Fibroblast of skin of left biceps (primary cell): ENCODE data around the gene CD320.

Experiments
- DNase-seq, 2 experiments: peaks; one replicate each; pipeline ENCODE4 v3.0.0-alpha.2; 2013; ENCODE audit warnings: low read depth in 2 of 2

The CD320 gene

DNA sequence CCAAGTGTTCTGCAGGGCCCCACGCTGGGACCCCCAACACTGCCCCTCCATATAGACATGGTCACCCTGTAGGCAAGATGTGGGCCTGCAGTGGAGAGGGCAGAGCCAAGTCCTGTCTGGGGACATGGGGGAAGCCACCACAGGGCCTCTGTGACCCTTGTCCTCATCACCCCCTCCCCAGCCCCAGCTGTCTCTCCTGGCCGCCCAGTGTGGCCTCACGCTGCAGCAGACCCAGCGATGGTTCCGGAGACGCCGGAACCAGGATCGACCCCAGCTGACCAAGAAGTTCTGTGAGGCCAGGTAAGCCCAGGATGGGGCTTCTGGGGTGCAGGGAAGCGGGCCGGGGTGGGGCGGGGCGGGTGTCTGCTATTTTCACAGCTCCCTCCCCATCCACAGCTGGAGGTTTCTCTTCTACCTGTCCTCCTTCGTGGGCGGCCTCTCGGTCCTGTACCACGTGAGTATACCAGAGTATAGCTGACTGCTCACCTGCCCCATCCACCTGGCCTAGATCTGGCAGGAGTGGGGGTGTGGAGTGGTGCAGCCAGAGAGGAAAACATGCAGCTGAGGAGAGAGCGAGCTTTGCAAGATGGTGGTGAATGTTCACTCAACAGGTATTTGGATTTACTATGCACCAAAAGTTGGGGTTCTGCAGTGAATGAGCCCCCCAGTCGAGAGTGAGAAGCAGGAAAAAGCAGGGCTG, 52.6 kb downstream of the CD320 start:
- no peak for DNase-seq

DNA sequence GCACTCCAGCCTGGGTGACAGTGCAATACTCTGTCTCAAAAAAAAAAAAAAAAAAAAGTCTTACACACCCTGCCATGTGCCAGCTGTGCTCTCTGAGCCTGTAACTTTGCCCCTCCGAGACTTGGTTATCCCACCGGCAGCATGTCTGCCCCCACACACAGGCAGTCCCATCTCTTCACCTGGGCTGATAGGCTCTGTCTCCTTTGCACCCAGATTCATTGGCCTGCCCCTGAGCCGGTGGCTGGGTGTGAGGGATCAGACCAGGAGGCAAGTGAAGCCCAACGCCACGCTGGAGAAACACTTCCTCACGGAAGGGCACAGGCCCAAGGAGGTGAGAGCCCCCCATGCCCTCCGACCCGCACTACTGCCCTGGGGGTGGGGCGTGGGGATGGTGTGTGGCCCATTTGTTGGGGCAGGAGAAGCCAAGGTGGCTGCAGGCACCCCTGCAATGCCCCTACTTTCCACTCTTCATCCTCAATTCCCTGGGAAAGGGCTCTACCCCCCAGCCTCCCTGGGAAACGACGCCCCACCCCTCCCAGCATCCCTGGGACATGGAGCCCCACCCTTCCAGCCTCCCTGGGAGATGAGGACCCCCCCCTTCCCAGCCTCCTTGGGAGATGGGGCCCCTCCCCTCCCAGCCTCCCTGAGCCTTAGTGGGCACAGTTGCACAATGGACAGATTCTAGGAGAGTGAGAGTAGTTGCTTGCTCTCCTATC, 53.7 kb downstream of the CD320 start:
- no peak for DNase-seq

DNA sequence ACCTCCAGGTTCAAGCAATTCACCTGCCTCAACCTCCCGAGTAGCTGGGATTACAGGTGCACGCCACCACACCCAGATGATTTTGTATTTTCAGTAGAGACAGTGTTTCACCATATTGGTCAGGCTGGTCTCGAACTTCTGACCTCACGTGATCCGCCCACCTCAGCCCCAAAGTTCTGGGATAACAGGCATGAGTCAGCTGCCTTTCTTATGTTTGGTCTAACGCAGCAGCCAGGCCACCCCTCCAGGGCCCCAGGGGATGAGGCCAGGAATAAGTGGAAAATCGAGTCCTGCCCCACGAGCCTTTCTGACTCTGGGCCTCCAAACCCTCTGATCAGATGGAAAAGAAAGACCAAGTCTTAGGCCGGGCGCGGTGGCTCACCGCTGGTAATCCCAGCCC, 54.5 kb downstream of the CD320 start:
- no peak for DNase-seq

DNA sequence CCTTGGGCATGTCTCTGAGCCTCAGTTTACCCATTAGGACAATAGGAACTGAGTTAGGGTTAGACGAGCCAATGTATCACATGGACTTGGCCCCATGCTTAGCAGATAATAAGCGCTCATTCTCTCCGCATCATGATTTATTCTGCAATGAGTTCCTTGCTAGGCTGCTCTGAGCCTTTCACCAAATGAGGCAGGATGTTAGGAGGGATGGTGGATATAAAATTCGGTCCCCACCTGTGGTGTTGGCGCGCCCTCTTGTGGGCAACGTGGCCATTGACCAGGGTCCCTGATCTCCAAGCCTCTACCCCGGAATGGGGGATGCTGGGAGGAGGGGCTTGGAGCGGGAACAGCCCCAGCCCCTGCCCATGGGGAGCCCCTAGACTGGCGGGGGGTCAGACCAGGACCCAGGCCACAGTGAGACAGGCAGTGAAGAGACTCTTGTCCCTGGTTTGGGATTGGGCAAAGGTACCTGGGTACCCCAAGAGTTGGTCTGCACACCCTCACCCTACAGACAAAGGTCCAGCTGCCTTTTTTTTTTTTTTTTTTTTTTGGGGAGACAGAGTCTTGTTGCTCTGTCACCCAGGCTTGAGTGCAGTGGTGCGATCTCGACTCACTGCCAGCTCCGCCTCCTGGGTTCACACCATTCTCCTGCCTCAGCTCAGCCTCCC, 55.1 kb downstream of the CD320 start:
- DNase-seq = peak in 1 of 2 experiments; percentile 36
